GM23248 (cell line): ENCODE results near the gene OXSR1.

Source experiments
- EZH2 ChIP-seq: fragments of 200-600 bp; sonication (generic); IDR thresholded peaks from 2 replicates; pipeline ENCODE4 v1.6.1; 2018; ENCODE audit warnings: antibody characterized with exemption, mild to moderate bottlenecking; ENCODE audit not compliant: insufficient read depth, poor library complexity, severe bottlenecking
- EZH2phosphoT487 ChIP-seq: fragments of 200-600 bp; sonication (generic); IDR thresholded peaks from 2 replicates; pipeline ENCODE4 v1.6.1; 2018; ENCODE audit warnings: antibody characterized with exemption, moderate library complexity, mild to moderate bottlenecking, low read depth; ENCODE audit not compliant: insufficient read depth

GRCh38 chr3:38270606-38271005 lies 105.3 kb downstream of the OXSR1 start:
- TF ChIP-seq EZH2phosphoT487, result no peak
- no peak for TF ChIP-seq EZH2
